PFSK-1 (cell line): ENCODE data around the gene SHLD1.

Experiments
- POLR2AphosphoS5 ChIP-seq: IDR thresholded peaks from 2 replicates; pipeline ENCODE4 v1.6.1; 2012; ENCODE audit warnings: low read depth, mild to moderate bottlenecking, control low read depth, low read length, moderate library complexity
- SIN3A ChIP-seq: IDR thresholded peaks from 2 replicates; pipeline ENCODE4 v1.6.1; 2012; ENCODE audit warnings: mild to moderate bottlenecking, low read length, moderate library complexity, borderline replicate concordance; ENCODE audit not compliant: insufficient read depth
- TAF1 ChIP-seq: IDR thresholded peaks from 2 replicates; pipeline ENCODE4 v1.6.1; 2012; ENCODE audit warnings: low read length, control low read depth, borderline replicate concordance; ENCODE audit not compliant: insufficient read depth

DNA sequence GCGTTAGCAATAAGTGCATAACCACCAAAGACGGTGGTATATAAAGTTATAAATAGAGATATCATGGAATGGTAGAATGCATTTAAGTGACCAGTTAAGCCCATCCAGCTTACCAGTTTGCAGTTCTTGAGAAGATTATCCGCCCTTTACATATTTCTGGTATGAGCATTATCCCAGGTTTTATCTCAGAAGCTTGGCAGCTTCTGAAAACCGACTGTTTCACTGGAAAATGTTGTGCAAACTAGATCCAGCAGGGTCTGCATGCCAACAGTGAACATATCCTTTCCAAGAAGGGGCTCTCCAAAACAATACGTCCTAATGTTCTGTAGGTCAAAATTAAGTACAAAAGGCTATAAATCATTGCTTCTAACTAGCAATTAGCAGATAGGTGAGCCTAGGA lies 29.5 kb upstream of the SHLD1 start:
- TF ChIP-seq POLR2AphosphoS5 (no peak), TAF1 (no peak), SIN3A (no peak)
